GM23338 (cell line): Measurements from ENCODE around the gene CT45A10.
"Not testable (repeated sequence)": the region's sequence is repeated elsewhere in the genome, so short reads cannot be mapped to it uniquely, and the experiment has no call there.

ENCODE experiments used
- CREB1 ChIP-seq: fragments of 250-450 bp; sonication (Bioruptor Pico); IDR thresholded peaks from 2 replicates; pipeline ENCODE4 v1.5.0; 2020; ENCODE audit warnings: low read depth, mild to moderate bottlenecking, moderate library complexity
- CTCF ChIP-seq, 2 experiments: fragments of 200-600 bp in 1 of 2; sonication (generic) in 1 of 2; conservative IDR thresholded peaks; 2 replicates each; pipeline versions ENCODE4 v1.5.1 to v1.6.1; 2016 to 2017; ENCODE audit warnings: antibody characterized with exemption in 2 of 2, low read depth in 2 of 2, mild to moderate bottlenecking in 2 of 2, moderate library complexity in 1 of 2
- EZH2phosphoT487 ChIP-seq: fragments of 200-600 bp; sonication (generic); IDR thresholded peaks from one replicate; pipeline ENCODE4 v1.8.1; 2018; ENCODE audit warnings: antibody characterized with exemption; ENCODE audit not compliant: unreplicated experiment
- REST ChIP-seq: IDR thresholded peaks from one replicate; pipeline ENCODE4 v1.6.1; 2018; ENCODE audit warnings: antibody characterized with exemption; ENCODE audit not compliant: unreplicated experiment
- STAT1 ChIP-seq: IDR thresholded peaks from one replicate; pipeline ENCODE4 v1.6.1; 2016; ENCODE audit warnings: antibody characterized with exemption; ENCODE audit not compliant: unreplicated experiment

GRCh38 chrX:135871712-135872111 is 21.5 kb downstream of the CT45A10 start, which contains the start of gene CT45A9:
- TF ChIP-seq CTCF (conservative IDR thresholded peaks at IDR 0.05; ENCODE audit: low read depth in 2 of 2); REST; EZH2phosphoT487; STAT1; CREB1 (CRISPR knock-in tag): not testable (repeated sequence)
